Measurements from ENCODE around the gene AOPEP.

DNA sequence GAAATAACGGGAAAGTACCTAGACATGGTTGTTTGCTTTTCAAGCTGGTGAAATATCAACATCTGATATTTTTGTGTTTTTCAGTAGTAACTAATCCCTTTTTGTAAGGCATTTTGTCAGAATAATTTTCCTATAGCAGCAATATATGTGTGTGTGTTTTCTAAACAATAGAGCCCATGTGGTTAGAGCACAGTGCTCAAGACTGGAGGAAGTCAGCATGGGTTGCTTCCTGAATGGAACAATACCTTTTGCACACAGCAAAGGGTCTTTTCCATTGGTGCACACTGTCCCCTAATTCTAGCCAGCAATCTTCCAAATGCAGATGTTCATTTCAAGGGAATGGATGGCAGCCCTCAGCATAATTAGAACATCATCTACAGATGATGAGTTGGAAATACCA lies 270.1 kb downstream of the AOPEP start:
- TF ChIP-seq, protein P1, sequence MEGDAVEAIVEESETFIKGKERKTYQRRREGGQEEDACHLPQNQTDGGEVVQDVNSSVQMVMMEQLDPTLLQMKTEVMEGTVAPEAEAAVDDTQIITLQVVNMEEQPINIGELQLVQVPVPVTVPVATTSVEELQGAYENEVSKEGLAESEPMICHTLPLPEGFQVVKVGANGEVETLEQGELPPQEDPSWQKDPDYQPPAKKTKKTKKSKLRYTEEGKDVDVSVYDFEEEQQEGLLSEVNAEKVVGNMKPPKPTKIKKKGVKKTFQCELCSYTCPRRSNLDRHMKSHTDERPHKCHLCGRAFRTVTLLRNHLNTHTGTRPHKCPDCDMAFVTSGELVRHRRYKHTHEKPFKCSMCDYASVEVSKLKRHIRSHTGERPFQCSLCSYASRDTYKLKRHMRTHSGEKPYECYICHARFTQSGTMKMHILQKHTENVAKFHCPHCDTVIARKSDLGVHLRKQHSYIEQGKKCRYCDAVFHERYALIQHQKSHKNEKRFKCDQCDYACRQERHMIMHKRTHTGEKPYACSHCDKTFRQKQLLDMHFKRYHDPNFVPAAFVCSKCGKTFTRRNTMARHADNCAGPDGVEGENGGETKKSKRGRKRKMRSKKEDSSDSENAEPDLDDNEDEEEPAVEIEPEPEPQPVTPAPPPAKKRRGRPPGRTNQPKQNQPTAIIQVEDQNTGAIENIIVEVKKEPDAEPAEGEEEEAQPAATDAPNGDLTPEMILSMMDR (IDR thresholded peaks at IDR 0.05), result no peak
- no peak for TF ChIP-seq POLR2A (IDR thresholded peaks at IDR 0.05)
